Femur (tissue), 1 donor: ENCODE measurements around the gene TMEM252.

Experiments
- DNase-seq: peaks from one replicate; pipeline ENCODE4 v3.0.0-alpha.2; 2017

The TMEM252 gene

GRCh38 chr9:68541568-68541967 is 885 bp upstream of the TMEM252 start:
- no peak for DNase-seq

GRCh38 chr9:68538200-68538599 is 2.5 kb downstream of the TMEM252 start:
- DNase-seq = peak; percentile 41

GRCh38 chr9:68537616-68537880 is 3.1 kb downstream of the TMEM252 start:
- DNase-seq = no peak

GRCh38 chr9:68536876-68537615 is 3.6 kb downstream of the TMEM252 start:
- no peak for DNase-seq

- DNase-seq = no peak
Measured at GRCh38 chr9:68533678-68534077, 7.0 kb downstream of the TMEM252 start.

- DNase-seq = no peak
Measured at GRCh38 chr9:68532131-68532530, 8.6 kb downstream of the TMEM252 start.

- DNase-seq = peak; percentile 46
Measured at GRCh38 chr9:68530618-68531017, 10.1 kb downstream of the TMEM252 start.

GRCh38 chr9:68523367-68523936 is 17.2 kb downstream of the TMEM252 start:
- DNase-seq = no peak

GRCh38 chr9:68522954-68523353 is 17.7 kb downstream of the TMEM252 start:
- DNase-seq = no peak

GRCh38 chr9:68522131-68522530 is 18.6 kb downstream of the TMEM252 start:
- no peak for DNase-seq

GRCh38 chr9:68515326-68516017 is 25.2 kb downstream of the TMEM252 start:
- no peak for DNase-seq

GRCh38 chr9:68513981-68514380 is 26.7 kb downstream of the TMEM252 start:
- DNase-seq = no peak

- no peak for DNase-seq
Measured at GRCh38 chr9:68513385-68513784, 27.3 kb downstream of the TMEM252 start.

- no peak for DNase-seq
Measured at GRCh38 chr9:68509689-68510088, 31.0 kb downstream of the TMEM252 start.

- DNase-seq = no peak
Measured at GRCh38 chr9:68508547-68508946, 32.1 kb downstream of the TMEM252 start.

GRCh38 chr9:68507806-68508145 is 32.9 kb downstream of the TMEM252 start:
- DNase-seq = no peak

GRCh38 chr9:68507130-68507805 is 33.4 kb downstream of the TMEM252 start:
- DNase-seq = no peak

- DNase-seq = no peak
Measured at GRCh38 chr9:68506551-68506950, 34.1 kb downstream of the TMEM252 start.

- no peak for DNase-seq
Measured at GRCh38 chr9:68505681-68506409, 34.8 kb downstream of the TMEM252 start.

GRCh38 chr9:68502279-68502678 is 38.4 kb downstream of the TMEM252 start:
- no peak for DNase-seq

- DNase-seq = no peak
Measured at GRCh38 chr9:68500457-68501381, 40.0 kb downstream of the TMEM252 start.

GRCh38 chr9:68498816-68499215 is 41.9 kb downstream of the TMEM252 start:
- DNase-seq = no peak
